ENCODE results near the gene DDAH1. TPM values are rescaled to one million over a fixed set of nuclear protein-coding genes. Genes with fewer than 3 reads are reported as not detected.
A peak's percentile ranks its signal among the peaks of the same experiment; 100 is the strongest.

DDAH1 gene
- total RNA-seq, 6 experiments from 2014 or later: 54.9 to 94.9 (median 66.2) TPM

GRCh38 chr1:85462931-85463649 is 1.9 kb downstream of the DDAH1 start:
- ATAC-seq (no peak), DNase-seq (no peak)
- Histone ChIP-seq H3K27me3 (no peaks in the 10 kb centered on the region), H3K4me1 (peaks cover 0 to 49% (median 23%) of the 10 kb centered on the region in 4 donors), H3K27ac (peak overlapping the region in 1 of 3 donors; percentile 65), H3K9me3 (no peaks in the 10 kb centered on the region), H3K36me3 (no peaks in the 10 kb centered on the region), H3K4me3 (peak overlapping the region; percentile 62 to 75 (median 70))
- TF ChIP-seq POLR2A (IDR thresholded peaks at IDR 0.05): no peak
- no peak for TF ChIP-seq CTCF (IDR thresholded peaks at IDR 0.05)
- 39% methylated on average over 4 of the region's 4 CpGs for WGBS (ENCODE audit: insufficient coverage, low coverage, low lambda C conversion rate, missing lambda C conversion rate)
- intact Hi-C loops (cut with DNase I): no loop called here

GRCh38 chr1:85461216-85461918 is 3.6 kb downstream of the DDAH1 start:
- ATAC-seq (peak in 2 of 4 donors; percentile 2 to 11), DNase-seq (no peak)
- Histone ChIP-seq H3K27ac (peak overlapping the region in 2 of 3 donors; percentile 67 to 71), H3K4me1 (peaks cover 0 to 49% (median 23%) of the 10 kb centered on the region in 4 donors), H3K27me3 (no peaks in the 10 kb centered on the region), H3K4me3 (no peak overlapping the region), H3K36me3 (no peaks in the 10 kb centered on the region), H3K9me3 (no peaks in the 10 kb centered on the region)
- TF ChIP-seq POLR2A (IDR thresholded peaks at IDR 0.05) (no peak), CTCF (IDR thresholded peaks at IDR 0.05) (no peak)
- WGBS (ENCODE audit: insufficient coverage, low coverage, low lambda C conversion rate, missing lambda C conversion rate): 13% methylated on average over 5 of the region's 5 CpGs
- intact Hi-C loops (cut with DNase I): no loop called here

GRCh38 chr1:85460555-85461088 is 4.3 kb downstream of the DDAH1 start:
- H3K27ac ChIP-seq: peak overlapping the region; percentile 3 to 71 (median 71)
- no peak for TF ChIP-seq CTCF (IDR thresholded peaks at IDR 0.05)
- no peak for TF ChIP-seq POLR2A (IDR thresholded peaks at IDR 0.05)
- ATAC-seq: peak; percentile 42 to 75 (median 51)
- H3K36me3 ChIP-seq: no peaks in the 10 kb centered on the region
- no peak overlapping the region for H3K4me3 ChIP-seq
- DNase-seq: peak in 1 of 3 donors; percentile 59
- H3K9me3 ChIP-seq: no peaks in the 10 kb centered on the region
- no peaks in the 10 kb centered on the region for H3K27me3 ChIP-seq
- peaks cover 0 to 49% (median 23%) of the 10 kb centered on the region in 4 donors for H3K4me1 ChIP-seq
- WGBS (ENCODE audit: insufficient coverage, low coverage, low lambda C conversion rate, missing lambda C conversion rate): 24% methylated on average over 2 of the region's 2 CpGs
- intact Hi-C loops (cut with DNase I): no loop called here

GRCh38 chr1:85459290-85459689 is 5.7 kb downstream of the DDAH1 start:
- intact Hi-C loops (cut with DNase I): no loop called here
- TF ChIP-seq CTCF (IDR thresholded peaks at IDR 0.05): no peak
- no peak for TF ChIP-seq POLR2A (IDR thresholded peaks at IDR 0.05)

More at GRCh38 chr1:85459290-85459689, 5.7 kb downstream of the DDAH1 start:
- 4% methylated on average over 2 of the region's 2 CpGs for WGBS (ENCODE audit: insufficient coverage, low coverage, low lambda C conversion rate, missing lambda C conversion rate)
- H3K27me3 ChIP-seq: no peaks in the 10 kb centered on the region
- H3K36me3 ChIP-seq: no peaks in the 10 kb centered on the region
- no peaks in the 10 kb centered on the region for H3K9me3 ChIP-seq
- ATAC-seq: peak in 1 of 4 donors; percentile 5
- no peak for DNase-seq
- peak overlapping the region in 2 of 3 donors; percentile 71 for H3K27ac ChIP-seq
- H3K4me3 ChIP-seq: no peak overlapping the region
- peaks cover 0 to 62% (median 23%) of the 10 kb centered on the region in 4 donors for H3K4me1 ChIP-seq
